HepG2 (cell line): ENCODE measurements around the gene LAPTM4A. TPM values are rescaled to one million over a fixed set of nuclear protein-coding genes. Genes with fewer than 3 reads are reported as not detected.
A peak's percentile ranks its signal among the peaks of the same experiment; 100 is the strongest.

Source experiments
- CENPBD1 ChIP-seq: sonication (generic); formaldehyde crosslinking; IDR thresholded peaks from 2 replicates; pipeline ENCODE4 v1.8.0; 2022; ENCODE audit warnings: missing genetic modification reagents, low read depth, mild to moderate bottlenecking, borderline replicate concordance
- GMEB2 ChIP-seq: IDR thresholded peaks from 2 replicates; pipeline ENCODE4 v1.6.1; 2016; ENCODE audit warnings: missing biosample characterization, missing genetic modification reagents, low read depth
- HIVEP1 ChIP-seq: sonication (generic); formaldehyde crosslinking; IDR thresholded peaks from 2 replicates; pipeline ENCODE4 v1.4.0; 2020; ENCODE audit warnings: mild to moderate bottlenecking, missing genetic modification reagents
- HOXA3 ChIP-seq: sonication (generic); formaldehyde crosslinking; IDR thresholded peaks from 2 replicates; pipeline ENCODE4 v1.5.0; 2020; ENCODE audit warnings: missing genetic modification reagents
- NCOR1 ChIP-seq: fragments of 200-600 bp; sonication (generic); IDR thresholded peaks from 2 replicates; pipeline ENCODE4 v1.7.0; 2017; ENCODE audit warnings: antibody characterized with exemption, low read length, borderline replicate concordance
- PRDM10 ChIP-seq: sonication (generic); formaldehyde crosslinking; IDR thresholded peaks from 2 replicates; pipeline ENCODE4 v1.4.0; 2020; ENCODE audit warnings: low read depth, missing genetic modification reagents
- PRDM15 ChIP-seq: sonication (generic); formaldehyde crosslinking; IDR thresholded peaks from 2 replicates; pipeline ENCODE4 v1.4.0; 2020; ENCODE audit warnings: missing genetic modification reagents
- RBAK ChIP-seq: sonication (generic); formaldehyde crosslinking; IDR thresholded peaks from 2 replicates; pipeline ENCODE4 v1.5.1; 2020; ENCODE audit warnings: mild to moderate bottlenecking, missing genetic modification reagents
- SATB2 ChIP-seq: sonication (generic); formaldehyde crosslinking; IDR thresholded peaks from 2 replicates; pipeline ENCODE4 v1.5.0; 2020; ENCODE audit warnings: missing genetic modification reagents
- TBX3 ChIP-seq: fragments of 450-650 bp; IDR thresholded peaks from 2 replicates; pipeline ENCODE4 v1.6.1; 2017; ENCODE audit warnings: antibody characterized with exemption, mild to moderate bottlenecking, inconsistent platforms, borderline replicate concordance
- ZBTB34 ChIP-seq: sonication (generic); formaldehyde crosslinking; IDR thresholded peaks from 2 replicates; pipeline ENCODE4 v1.8.0; 2022; ENCODE audit warnings: mild to moderate bottlenecking, missing genetic modification reagents
- ZMAT5 ChIP-seq: sonication (generic); formaldehyde crosslinking; IDR thresholded peaks from 2 replicates; pipeline ENCODE4 v1.5.0; 2020; ENCODE audit warnings: mild to moderate bottlenecking, low read depth, missing genetic modification reagents, borderline replicate concordance
- ZNF225 ChIP-seq: sonication (generic); formaldehyde crosslinking; IDR thresholded peaks from 2 replicates; pipeline ENCODE4 v1.4.0; 2020; ENCODE audit warnings: mild to moderate bottlenecking, missing genetic modification reagents
- ZNF33A ChIP-seq: sonication (generic); formaldehyde crosslinking; IDR thresholded peaks from 2 replicates; pipeline ENCODE4 v1.5.1; 2020; ENCODE audit warnings: missing genetic modification reagents, mild to moderate bottlenecking, moderate library complexity, borderline replicate concordance
- ZNF530 ChIP-seq: sonication (generic); formaldehyde crosslinking; IDR thresholded peaks from 2 replicates; pipeline ENCODE4 v1.5.0; 2020; ENCODE audit warnings: low read depth, mild to moderate bottlenecking, missing genetic modification reagents
- ZNF614 ChIP-seq: IDR thresholded peaks from 2 replicates; pipeline ENCODE4 v1.6.1; 2018; ENCODE audit warnings: missing biosample characterization, missing genetic modification reagents, inconsistent platforms, borderline replicate concordance
- ZNF709 ChIP-seq: sonication (generic); formaldehyde crosslinking; IDR thresholded peaks from 2 replicates; pipeline ENCODE4 v1.5.0; 2020; ENCODE audit warnings: mild to moderate bottlenecking, missing genetic modification reagents
- ZNF724P ChIP-seq: sonication (generic); formaldehyde crosslinking; IDR thresholded peaks from 2 replicates; pipeline ENCODE4 v1.8.0; 2022; ENCODE audit warnings: missing genetic modification reagents, borderline replicate concordance
- ZNF746 ChIP-seq: sonication (generic); formaldehyde crosslinking; IDR thresholded peaks from 2 replicates; pipeline ENCODE4 v1.8.0; 2022; ENCODE audit warnings: mild to moderate bottlenecking, missing genetic modification reagents
- polyA plus RNA-seq, 8 experiments: library from polyadenylated mRNA; depleted of rRNA in 3 of 8; stranded (reverse) in 7 of 8; unstranded in 1 of 8; fragments of >200 nt; fragmentation: Illumina TruSeq in 4 of 8; extraction: Trizol in 4 of 8; gene quantifications; 2 replicates each; pipeline versions ENCODE4 v1.2.1 to v1.2.3, GENCODE V29; 2011 to 2016; ENCODE audit warnings: low read depth in 4 of 8, missing spikeins in 1 of 8, mixed read lengths in 1 of 8; ENCODE audit not compliant: insufficient read depth in 1 of 8
- total RNA-seq, 5 experiments: library from RNA; depleted of rRNA; stranded (reverse); fragments of >200 nt; fragmentation: Illumina TruSeq; extraction: Trizol; gene quantifications; 2 replicates each; pipeline ENCODE4 v1.2.3, GENCODE V29; 2016; ENCODE audit warnings: low read depth in 1 of 5

Gene LAPTM4A
- total and polyA plus RNA-seq, 2 of the 13 experiments (the other 11 are each of a cell fraction or from before 2014, with no cell fraction given): 116 to 558 TPM

- TF ChIP-seq PRDM15 (CRISPR knock-in tag): no peak
- no peak for TF ChIP-seq TBX3
- TF ChIP-seq ZNF724P (CRISPR knock-in tag): no peak
- no peak for TF ChIP-seq SATB2 (CRISPR knock-in tag)
- TF ChIP-seq GMEB2: no peak
- no peak for TF ChIP-seq ZNF746
- no peak for TF ChIP-seq ZNF33A (CRISPR knock-in tag)
- peak; percentile 76; the same call in 1 of the 2 replicates for TF ChIP-seq NCOR1
- TF ChIP-seq HIVEP1 (CRISPR knock-in tag): no peak
- TF ChIP-seq ZNF709 (CRISPR knock-in tag): no peak
- no peak for TF ChIP-seq CENPBD1
- TF ChIP-seq ZNF614 (CRISPR knock-in tag): peak; percentile 47; the same call in 1 of the 2 replicates
- TF ChIP-seq ZNF530 (CRISPR knock-in tag): no peak
- no peak for TF ChIP-seq RBAK (CRISPR knock-in tag)
- no peak for TF ChIP-seq ZMAT5 (CRISPR knock-in tag)
- no peak for TF ChIP-seq ZBTB34 (CRISPR knock-in tag)
- no peak for TF ChIP-seq PRDM10 (CRISPR knock-in tag)
- TF ChIP-seq HOXA3 (CRISPR knock-in tag): 0 out of 2 replicates have a peak, but pooled peaks have one; percentile 31
- TF ChIP-seq ZNF225 (CRISPR knock-in tag): no peak
These were observed 24.2 kb downstream of the LAPTM4A start (continued) for GRCh38 chr2:20027260-20027677.
